Measurements from ENCODE around the gene ZNF197. TPM values are rescaled to one million over a fixed set of nuclear protein-coding genes. Genes with fewer than 3 reads are reported as not detected.

The ZNF197 gene
- total and polyA plus RNA-seq, 8 donors, result 5.3 to 12.1 (median 6.7) TPM

- Histone ChIP-seq H3K27ac (no peak overlapping the region), H3K4me3 (no peak overlapping the region), H3K36me3 (no peaks in the 10 kb centered on the region), H3K4me1 (no peaks in the 10 kb centered on the region), H3K9me3 (no peaks in the 10 kb centered on the region), H3K27me3 (no peaks in the 10 kb centered on the region)
- intact Hi-C loops (cut with DNase I), result no loop called here
- WGBS, 2 donors, result 95 to 96% methylated on average over 5 of the region's 5 CpGs
- TF ChIP-seq, protein P1, sequence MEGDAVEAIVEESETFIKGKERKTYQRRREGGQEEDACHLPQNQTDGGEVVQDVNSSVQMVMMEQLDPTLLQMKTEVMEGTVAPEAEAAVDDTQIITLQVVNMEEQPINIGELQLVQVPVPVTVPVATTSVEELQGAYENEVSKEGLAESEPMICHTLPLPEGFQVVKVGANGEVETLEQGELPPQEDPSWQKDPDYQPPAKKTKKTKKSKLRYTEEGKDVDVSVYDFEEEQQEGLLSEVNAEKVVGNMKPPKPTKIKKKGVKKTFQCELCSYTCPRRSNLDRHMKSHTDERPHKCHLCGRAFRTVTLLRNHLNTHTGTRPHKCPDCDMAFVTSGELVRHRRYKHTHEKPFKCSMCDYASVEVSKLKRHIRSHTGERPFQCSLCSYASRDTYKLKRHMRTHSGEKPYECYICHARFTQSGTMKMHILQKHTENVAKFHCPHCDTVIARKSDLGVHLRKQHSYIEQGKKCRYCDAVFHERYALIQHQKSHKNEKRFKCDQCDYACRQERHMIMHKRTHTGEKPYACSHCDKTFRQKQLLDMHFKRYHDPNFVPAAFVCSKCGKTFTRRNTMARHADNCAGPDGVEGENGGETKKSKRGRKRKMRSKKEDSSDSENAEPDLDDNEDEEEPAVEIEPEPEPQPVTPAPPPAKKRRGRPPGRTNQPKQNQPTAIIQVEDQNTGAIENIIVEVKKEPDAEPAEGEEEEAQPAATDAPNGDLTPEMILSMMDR (IDR thresholded peaks at IDR 0.05), result no peak
- no peak for DNase-seq
- no peak for ATAC-seq
- no peak for FAIRE-seq
Measured at GRCh38 chr3:44678480-44679116, 53.8 kb downstream of the ZNF197 start.

GRCh38 chr3:44680921-44681455, 56.2 kb downstream of the ZNF197 start:
- Histone ChIP-seq H3K4me1 (peaks cover 0 to 5% (median 2%) of the 10 kb centered on the region in 3 donors), H3K9me3 (no peaks in the 10 kb centered on the region), H3K27me3 (no peaks in the 10 kb centered on the region), H3K27ac (no peak overlapping the region), H3K4me3 (no peak overlapping the region), H3K36me3 (no peaks in the 10 kb centered on the region)
- whole genome bisulfite sequencing, 2 donors, result 95% methylated on average over 4 of the region's 4 CpGs
- DNase-seq (no peak), ATAC-seq (no peak), FAIRE-seq (no peak)
- TF ChIP-seq, protein P1 (IDR thresholded peaks at IDR 0.05), result no peak
- intact Hi-C loops (cut with DNase I), result no loop called here

GRCh38 chr3:44682182-44682896, 57.5 kb downstream of the ZNF197 start:
- H3K36me3 ChIP-seq, result no peaks in the 10 kb centered on the region
- H3K27ac ChIP-seq, result no peak overlapping the region
- 92% methylated on average over 2 of the region's 2 CpGs for WGBS, 2 donors
- TF ChIP-seq, protein P1 (IDR thresholded peaks at IDR 0.05), result no peak
- H3K4me3 ChIP-seq, result no peak overlapping the region
- intact Hi-C loops (cut with DNase I), result no loop called here
- ATAC-seq (no peak), DNase-seq (no peak), FAIRE-seq (no peak)
- H3K9me3 ChIP-seq, result no peaks in the 10 kb centered on the region
- peaks cover 0 to 5% (median 4%) of the 10 kb centered on the region in 3 donors for H3K4me1 ChIP-seq
- H3K27me3 ChIP-seq, result no peaks in the 10 kb centered on the region

- Histone ChIP-seq H3K36me3 (no peaks in the 10 kb centered on the region), H3K27ac (no peak overlapping the region), H3K4me1 (peaks cover 0 to 5% (median 4%) of the 10 kb centered on the region in 3 donors), H3K27me3 (peaks cover 0 to 7% (median 0%) of the 10 kb centered on the region in 4 donors), H3K9me3 (no peaks in the 10 kb centered on the region), H3K4me3 (peak overlapping the region; percentile 42 to 85 (median 75))
- DNase-seq (peak; percentile 73 to 92 (median 81)), ATAC-seq (peak; percentile 98 to 100 (median 98)), FAIRE-seq (no peak)
- intact Hi-C loops (cut with DNase I), result no loop called here
- 1% methylated on average over 48 of the region's 48 CpGs for WGBS, 2 donors
- TF ChIP-seq, protein P1 (IDR thresholded peaks at IDR 0.05), result no peak
Measured at GRCh38 chr3:44685128-44685800, 60.4 kb downstream of the ZNF197 start.

All from pancreas (tissue), 10 donors.